Measurements from ENCODE around the gene REX1BD. TPM values are rescaled to one million over a fixed set of nuclear protein-coding genes. Genes with fewer than 3 reads are reported as not detected.
"Not testable (repeated sequence)": the region's sequence is repeated elsewhere in the genome, so short reads cannot be mapped to it uniquely, and the experiment has no call there.

Gene REX1BD
- total and polyA plus RNA-seq, 8 donors: 20.4 to 52.1 (median 34.1) TPM

- Histone ChIP-seq H3K9me3 (no peaks in the 10 kb centered on the region), H3K36me3 (no peaks in the 10 kb centered on the region), H3K27me3 (peaks cover 0 to 82% of the 10 kb centered on the region in 2 donors), H3K4me3 (no peak overlapping the region), H3K27ac (no peak overlapping the region), H3K4me1 (peaks cover 8 to 21% of the 10 kb centered on the region in 2 donors)
- intact Hi-C loops (cut with DNase I): loop anchor here in 1 of 2 donors (10.0 kb wide), 1 partner anchor 78 kb away; no protein-coding TSS in a partner anchor
- TF ChIP-seq CTCF (IDR thresholded peaks at IDR 0.05): no peak
- ATAC-seq (peak; percentile 17), DNase-seq (peak in 1 of 4 donors; percentile 85)
These were observed 8.2 kb downstream of the REX1BD start for GRCh38 chr19:18596752-18597157.

GRCh38 chr19:18597809-18598660, 9.4 kb downstream of the REX1BD start:
- H3K4me3 ChIP-seq: no peak overlapping the region
- intact Hi-C loops (cut with DNase I): loop anchor here in 1 of 2 donors (10.0 kb wide), 1 partner anchor 77 kb away; no protein-coding TSS in a partner anchor

GRCh38 chr19:18599485-18599884, 10.9 kb downstream of the REX1BD start:
- DNase-seq: no peak
- Histone ChIP-seq H3K27ac (no peak overlapping the region), H3K36me3 (no peaks in the 10 kb centered on the region), H3K9me3 (no peaks in the 10 kb centered on the region), H3K27me3 (peaks cover 10 to 98% of the 10 kb centered on the region in 2 donors), H3K4me3 (no peak overlapping the region), H3K4me1 (peaks cover 6 to 19% of the 10 kb centered on the region in 2 donors)
- TF ChIP-seq CTCF (IDR thresholded peaks at IDR 0.05): no peak
- no peak for ATAC-seq
- intact Hi-C loops (cut with DNase I): loop anchor here in 1 of 2 donors (10.0 kb wide), 1 partner anchor 75 kb away; no protein-coding TSS in a partner anchor

More at GRCh38 chr19:18597809-18598660, 9.4 kb downstream of the REX1BD start:
- Histone ChIP-seq H3K27me3 (peaks cover 0 to 95% of the 10 kb centered on the region in 2 donors), H3K4me1 (peaks cover 8 to 21% of the 10 kb centered on the region in 2 donors), H3K9me3 (no peaks in the 10 kb centered on the region), H3K27ac (no peak overlapping the region), H3K36me3 (no peaks in the 10 kb centered on the region)
- ATAC-seq (no peak), DNase-seq (peak in 1 of 4 donors; percentile 43)
- no peak for TF ChIP-seq CTCF (IDR thresholded peaks at IDR 0.05)

GRCh38 chr19:18600692-18601397, 12.2 kb downstream of the REX1BD start:
- DNase-seq; intact Hi-C loops (cut with DNase I); H3K4me3 ChIP-seq; ATAC-seq; H3K36me3 ChIP-seq; H3K27ac ChIP-seq; H3K9me3 ChIP-seq: not testable (repeated sequence)
- Histone ChIP-seq H3K27me3 (peaks cover 23 to 98% of the 10 kb centered on the region in 2 donors), H3K4me1 (peaks cover 0 to 14% of the 10 kb centered on the region in 2 donors)

GRCh38 chr19:18601875-18602274, 13.3 kb downstream of the REX1BD start:
- Histone ChIP-seq H3K27me3 (peaks cover 28 to 96% of the 10 kb centered on the region in 2 donors), H3K4me1 (peaks cover 0 to 19% of the 10 kb centered on the region in 2 donors), H3K9me3 (no peaks in the 10 kb centered on the region), H3K4me3 (no peak overlapping the region), H3K27ac (no peak overlapping the region), H3K36me3 (no peaks in the 10 kb centered on the region)
- no peak for TF ChIP-seq CTCF (IDR thresholded peaks at IDR 0.05)
- ATAC-seq (no peak), DNase-seq (no peak)
- intact Hi-C loops (cut with DNase I): no loop called here
